Neural progenitor cell (in vitro differentiated cells): ENCODE results near the gene COL21A1.

Experiments used
- CTCF ChIP-seq: fragments of 200-600 bp; sonication (generic); IDR thresholded peaks from 2 replicates; pipeline ENCODE4 v1.5.1; 2017; ENCODE audit warnings: antibody characterized with exemption, mild to moderate bottlenecking
- EZH2 ChIP-seq: fragments of 200-600 bp; sonication (generic); IDR thresholded peaks from 2 replicates; pipeline ENCODE4 v1.6.1; 2017; ENCODE audit warnings: antibody characterized with exemption, mild to moderate bottlenecking, moderate library complexity

GRCh38 chr6:56250266-56250665 lies 2.9 kb upstream of the COL21A1 start:
- TF ChIP-seq CTCF (no peak), EZH2 (no peak)
